H1 (cell line): ENCODE data around the gene CENPB. TPM values are rescaled to one million over a fixed set of nuclear protein-coding genes. Genes with fewer than 3 reads are reported as not detected.

ENCODE experiments used
- SP2 ChIP-seq: IDR thresholded peaks from 2 replicates; pipeline ENCODE4 v1.6.1; 2012; ENCODE audit warnings: mild to moderate bottlenecking, low read length, inconsistent platforms
- polyA plus RNA-seq, 7 experiments: library from polyadenylated mRNA; depleted of rRNA in 3 of 7; stranded (reverse) in 5 of 7; unstranded in 2 of 7; fragments of >200 nt in 5 of 7; fragments of 200-250 nt in 2 of 7; gene quantifications; 1 replicate in 5 of 7; 2 replicates in 1 of 7; 4 replicates in 1 of 7; pipeline versions ENCODE4 v1.2.1 to v1.2.3, GENCODE V29; 2011 to 2013; ENCODE audit warnings: missing spikeins in 2 of 7, mixed read lengths in 2 of 7
- total RNA-seq: library from RNA; stranded (reverse); fragmentation: NEBNext Ultra II Directional; extraction: Animal tissue kit (Norgen Biotek cat#: 25700); gene quantifications from 2 replicates; pipeline ENCODE4 v1.2.1, GENCODE V29; 2021
- TF ChIP-seq, protein P1 (sequence below): fragments of 300-600 bp; sonication (generic); IDR thresholded peaks from 2 replicates; pipeline ENCODE4 v1.7.1; 2012; ENCODE audit warnings: low read length, moderate library complexity, mild to moderate bottlenecking, inconsistent platforms; ENCODE audit not compliant: insufficient replicate concordance
- TF ChIP-seq, protein P2 (sequence below): IDR thresholded peaks from 2 replicates; pipeline ENCODE4 v1.6.1; 2011; ENCODE audit warnings: low read depth, mild to moderate bottlenecking, low read length; ENCODE audit not compliant: insufficient read depth

The CENPB gene
- total and polyA plus RNA-seq, 2 of the 8 experiments (the other 6 are each of a cell fraction or from before 2014, with no cell fraction given): 17.7 to 51.6 TPM

DNA sequence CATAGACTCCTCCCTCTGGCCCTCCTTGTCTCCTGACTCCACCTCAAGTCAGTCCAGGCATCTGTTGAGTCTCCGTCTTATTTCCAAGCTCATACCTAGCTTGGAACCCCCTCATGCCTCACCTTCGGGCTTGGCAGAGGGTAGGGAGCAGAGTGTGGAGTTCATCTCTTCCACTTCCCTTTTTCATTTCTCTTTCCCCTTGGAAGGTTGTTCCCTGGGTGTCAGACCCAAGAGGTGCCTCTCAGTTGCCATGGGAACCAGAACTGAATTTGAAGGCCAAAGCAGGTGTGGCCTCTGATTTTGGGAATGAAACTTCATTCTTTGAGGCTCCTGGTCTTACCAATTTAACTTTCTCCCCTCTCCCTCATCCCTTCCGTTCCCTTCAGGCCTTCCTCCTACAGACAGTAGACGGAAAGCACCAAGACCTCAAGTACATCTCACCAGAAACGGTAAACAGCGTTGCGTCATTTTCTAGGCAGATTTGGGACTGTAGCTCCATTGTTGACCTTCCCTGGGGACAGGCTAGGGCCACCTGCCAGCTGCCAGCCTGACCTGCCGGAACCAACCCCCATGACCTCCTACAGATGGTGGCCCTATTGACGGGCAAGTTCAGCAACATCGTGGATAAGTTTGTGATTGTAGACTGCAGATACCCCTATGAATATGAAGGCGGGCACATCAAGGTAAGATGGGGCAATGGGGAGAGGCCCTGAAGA is 16.1 kb upstream of the CENPB start (continued):
- TF ChIP-seq, protein P1, sequence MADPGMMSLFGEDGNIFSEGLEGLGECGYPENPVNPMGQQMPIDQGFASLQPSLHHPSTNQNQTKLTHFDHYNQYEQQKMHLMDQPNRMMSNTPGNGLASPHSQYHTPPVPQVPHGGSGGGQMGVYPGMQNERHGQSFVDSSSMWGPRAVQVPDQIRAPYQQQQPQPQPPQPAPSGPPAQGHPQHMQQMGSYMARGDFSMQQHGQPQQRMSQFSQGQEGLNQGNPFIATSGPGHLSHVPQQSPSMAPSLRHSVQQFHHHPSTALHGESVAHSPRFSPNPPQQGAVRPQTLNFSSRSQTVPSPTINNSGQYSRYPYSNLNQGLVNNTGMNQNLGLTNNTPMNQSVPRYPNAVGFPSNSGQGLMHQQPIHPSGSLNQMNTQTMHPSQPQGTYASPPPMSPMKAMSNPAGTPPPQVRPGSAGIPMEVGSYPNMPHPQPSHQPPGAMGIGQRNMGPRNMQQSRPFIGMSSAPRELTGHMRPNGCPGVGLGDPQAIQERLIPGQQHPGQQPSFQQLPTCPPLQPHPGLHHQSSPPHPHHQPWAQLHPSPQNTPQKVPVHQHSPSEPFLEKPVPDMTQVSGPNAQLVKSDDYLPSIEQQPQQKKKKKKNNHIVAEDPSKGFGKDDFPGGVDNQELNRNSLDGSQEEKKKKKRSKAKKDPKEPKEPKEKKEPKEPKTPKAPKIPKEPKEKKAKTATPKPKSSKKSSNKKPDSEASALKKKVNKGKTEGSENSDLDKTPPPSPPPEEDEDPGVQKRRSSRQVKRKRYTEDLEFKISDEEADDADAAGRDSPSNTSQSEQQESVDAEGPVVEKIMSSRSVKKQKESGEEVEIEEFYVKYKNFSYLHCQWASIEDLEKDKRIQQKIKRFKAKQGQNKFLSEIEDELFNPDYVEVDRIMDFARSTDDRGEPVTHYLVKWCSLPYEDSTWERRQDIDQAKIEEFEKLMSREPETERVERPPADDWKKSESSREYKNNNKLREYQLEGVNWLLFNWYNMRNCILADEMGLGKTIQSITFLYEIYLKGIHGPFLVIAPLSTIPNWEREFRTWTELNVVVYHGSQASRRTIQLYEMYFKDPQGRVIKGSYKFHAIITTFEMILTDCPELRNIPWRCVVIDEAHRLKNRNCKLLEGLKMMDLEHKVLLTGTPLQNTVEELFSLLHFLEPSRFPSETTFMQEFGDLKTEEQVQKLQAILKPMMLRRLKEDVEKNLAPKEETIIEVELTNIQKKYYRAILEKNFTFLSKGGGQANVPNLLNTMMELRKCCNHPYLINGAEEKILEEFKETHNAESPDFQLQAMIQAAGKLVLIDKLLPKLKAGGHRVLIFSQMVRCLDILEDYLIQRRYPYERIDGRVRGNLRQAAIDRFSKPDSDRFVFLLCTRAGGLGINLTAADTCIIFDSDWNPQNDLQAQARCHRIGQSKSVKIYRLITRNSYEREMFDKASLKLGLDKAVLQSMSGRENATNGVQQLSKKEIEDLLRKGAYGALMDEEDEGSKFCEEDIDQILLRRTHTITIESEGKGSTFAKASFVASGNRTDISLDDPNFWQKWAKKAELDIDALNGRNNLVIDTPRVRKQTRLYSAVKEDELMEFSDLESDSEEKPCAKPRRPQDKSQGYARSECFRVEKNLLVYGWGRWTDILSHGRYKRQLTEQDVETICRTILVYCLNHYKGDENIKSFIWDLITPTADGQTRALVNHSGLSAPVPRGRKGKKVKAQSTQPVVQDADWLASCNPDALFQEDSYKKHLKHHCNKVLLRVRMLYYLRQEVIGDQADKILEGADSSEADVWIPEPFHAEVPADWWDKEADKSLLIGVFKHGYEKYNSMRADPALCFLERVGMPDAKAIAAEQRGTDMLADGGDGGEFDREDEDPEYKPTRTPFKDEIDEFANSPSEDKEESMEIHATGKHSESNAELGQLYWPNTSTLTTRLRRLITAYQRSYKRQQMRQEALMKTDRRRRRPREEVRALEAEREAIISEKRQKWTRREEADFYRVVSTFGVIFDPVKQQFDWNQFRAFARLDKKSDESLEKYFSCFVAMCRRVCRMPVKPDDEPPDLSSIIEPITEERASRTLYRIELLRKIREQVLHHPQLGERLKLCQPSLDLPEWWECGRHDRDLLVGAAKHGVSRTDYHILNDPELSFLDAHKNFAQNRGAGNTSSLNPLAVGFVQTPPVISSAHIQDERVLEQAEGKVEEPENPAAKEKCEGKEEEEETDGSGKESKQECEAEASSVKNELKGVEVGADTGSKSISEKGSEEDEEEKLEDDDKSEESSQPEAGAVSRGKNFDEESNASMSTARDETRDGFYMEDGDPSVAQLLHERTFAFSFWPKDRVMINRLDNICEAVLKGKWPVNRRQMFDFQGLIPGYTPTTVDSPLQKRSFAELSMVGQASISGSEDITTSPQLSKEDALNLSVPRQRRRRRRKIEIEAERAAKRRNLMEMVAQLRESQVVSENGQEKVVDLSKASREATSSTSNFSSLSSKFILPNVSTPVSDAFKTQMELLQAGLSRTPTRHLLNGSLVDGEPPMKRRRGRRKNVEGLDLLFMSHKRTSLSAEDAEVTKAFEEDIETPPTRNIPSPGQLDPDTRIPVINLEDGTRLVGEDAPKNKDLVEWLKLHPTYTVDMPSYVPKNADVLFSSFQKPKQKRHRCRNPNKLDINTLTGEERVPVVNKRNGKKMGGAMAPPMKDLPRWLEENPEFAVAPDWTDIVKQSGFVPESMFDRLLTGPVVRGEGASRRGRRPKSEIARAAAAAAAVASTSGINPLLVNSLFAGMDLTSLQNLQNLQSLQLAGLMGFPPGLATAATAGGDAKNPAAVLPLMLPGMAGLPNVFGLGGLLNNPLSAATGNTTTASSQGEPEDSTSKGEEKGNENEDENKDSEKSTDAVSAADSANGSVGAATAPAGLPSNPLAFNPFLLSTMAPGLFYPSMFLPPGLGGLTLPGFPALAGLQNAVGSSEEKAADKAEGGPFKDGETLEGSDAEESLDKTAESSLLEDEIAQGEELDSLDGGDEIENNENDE: no peak
- TF ChIP-seq, protein P2, sequence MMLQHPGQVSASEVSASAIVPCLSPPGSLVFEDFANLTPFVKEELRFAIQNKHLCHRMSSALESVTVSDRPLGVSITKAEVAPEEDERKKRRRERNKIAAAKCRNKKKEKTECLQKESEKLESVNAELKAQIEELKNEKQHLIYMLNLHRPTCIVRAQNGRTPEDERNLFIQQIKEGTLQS: no peak
- TF ChIP-seq SP2: no peak
- TF ChIP-seq, all 59 proteins: peak for 0
